HG03521 (cell line): ENCODE measurements around the gene CDC42EP1.
"Not testable (repeated sequence)": the region's sequence is repeated elsewhere in the genome, so short reads cannot be mapped to it uniquely, and the experiment has no call there.

ENCODE experiments used
- ATAC-seq: cut with Tn5 transposase; IDR thresholded peaks from one replicate; pipeline ENCODE4 v1.9.1; 2021; ENCODE audit warnings: mild to moderate bottlenecking, moderate library complexity; ENCODE audit not compliant: unreplicated experiment

CDC42EP1 gene

DNA sequence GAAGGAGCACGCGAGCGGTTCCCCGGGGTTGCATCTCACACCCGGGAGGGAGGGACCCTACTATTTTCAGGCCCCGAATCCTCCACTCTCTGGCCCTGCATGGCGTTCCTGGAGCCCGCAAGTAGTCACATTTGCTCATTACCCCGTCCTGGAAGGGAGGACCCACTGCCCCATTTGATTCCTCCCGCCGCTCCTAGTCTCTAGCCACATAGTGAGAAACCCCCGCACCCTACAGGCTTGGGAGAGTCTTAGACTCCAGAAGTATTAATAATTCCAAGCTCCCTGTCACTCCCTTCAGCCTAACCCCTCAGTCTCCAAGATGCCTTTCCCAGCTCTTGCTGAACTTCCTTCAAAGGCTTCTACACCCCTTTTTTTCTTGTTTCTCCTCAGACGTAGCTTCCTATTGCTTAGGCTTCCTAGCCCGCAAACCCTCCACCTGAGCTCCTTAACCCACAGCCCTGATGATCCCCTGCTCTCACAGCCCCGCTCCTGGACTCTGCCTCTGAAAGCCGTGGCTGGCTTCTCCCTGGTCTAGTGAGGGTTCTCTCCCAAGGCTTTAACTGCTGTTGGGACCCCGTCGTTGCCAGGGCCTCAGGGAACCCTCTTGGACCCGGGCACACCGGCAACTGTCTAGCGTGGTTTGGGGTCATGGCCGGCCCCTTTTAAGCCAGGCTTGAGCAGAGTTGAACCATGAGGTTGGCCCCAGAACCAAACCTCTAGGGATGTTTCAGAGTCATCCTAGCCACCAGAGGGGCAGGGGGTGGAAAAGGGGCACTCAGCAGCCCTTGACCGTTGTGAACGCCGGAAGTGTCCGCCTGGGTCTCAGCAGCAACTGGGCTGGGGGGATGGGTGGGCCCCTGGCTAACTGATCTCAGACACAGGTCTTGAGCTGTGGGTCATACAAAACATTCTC lies 49.2 kb downstream of the CDC42EP1 start:
- no peak for ATAC-seq

DNA sequence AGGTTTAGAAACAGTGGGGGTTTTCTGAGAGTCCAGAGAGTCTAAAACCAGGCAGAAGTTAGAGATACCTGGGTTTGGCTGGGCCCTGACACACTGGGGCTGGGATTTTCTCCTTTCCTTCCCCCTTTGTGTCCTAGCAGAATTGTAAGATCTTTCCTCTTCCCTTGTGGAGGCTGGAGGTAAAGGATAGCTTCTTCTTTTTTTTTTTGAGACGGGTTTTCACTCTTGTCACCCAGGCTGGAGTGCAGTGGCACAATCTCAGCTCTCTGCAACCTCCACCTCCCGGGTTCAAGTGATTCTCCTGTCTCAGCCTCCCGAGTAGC lies 49.8 kb downstream of the CDC42EP1 start:
- ATAC-seq, result not testable (repeated sequence)

DNA sequence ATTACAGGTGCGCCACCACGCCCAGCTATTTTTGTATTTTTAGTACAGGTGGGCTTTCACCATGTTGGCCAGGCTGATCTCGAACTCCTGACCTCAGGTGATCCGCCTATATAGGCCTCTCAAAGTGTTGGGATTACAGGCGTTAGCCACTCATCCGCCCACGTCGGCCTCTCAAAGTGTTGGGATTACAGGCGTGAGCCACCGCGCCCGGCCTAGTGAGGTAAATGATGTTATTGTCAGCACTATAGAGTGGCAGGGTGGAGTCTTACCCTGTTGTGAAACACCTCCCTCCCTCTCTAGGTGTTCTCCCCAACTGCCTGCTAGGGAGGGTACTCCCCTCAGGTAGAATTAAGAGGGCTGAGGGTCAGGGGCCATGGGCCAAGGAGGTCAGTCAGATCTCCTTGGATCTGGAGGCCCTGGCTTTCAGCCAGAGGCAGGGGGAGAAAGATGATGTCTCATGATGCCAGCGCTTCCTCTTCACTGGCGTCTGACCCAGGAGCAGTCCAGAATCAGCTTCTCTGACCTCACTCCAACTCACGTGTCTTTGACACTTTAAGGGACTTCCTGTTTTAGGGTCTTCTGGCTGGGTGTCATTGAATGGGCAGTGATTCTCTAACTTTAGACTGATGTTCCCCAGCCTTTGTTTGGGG lies 50.3 kb downstream of the CDC42EP1 start:
- ATAC-seq, result no peak

DNA sequence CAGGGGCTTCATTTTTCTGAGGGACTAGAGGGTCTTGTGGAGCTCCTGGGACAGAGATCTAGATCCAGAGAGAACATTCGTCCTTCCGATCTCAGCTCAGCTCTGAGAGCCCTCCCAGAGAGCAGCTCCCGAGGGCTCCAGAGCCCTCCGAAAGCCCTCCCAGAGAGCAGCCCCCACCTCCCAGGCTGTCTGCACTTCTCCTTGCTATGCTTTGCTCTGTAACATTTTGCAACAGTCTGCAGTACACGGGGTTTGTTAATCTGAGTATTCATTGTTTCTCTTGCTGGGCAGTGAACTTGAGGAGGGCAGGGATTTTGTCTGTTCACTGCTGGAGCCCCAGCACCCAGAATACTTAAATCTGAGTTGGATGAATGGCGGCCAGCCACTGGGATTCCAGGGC lies 50.9 kb downstream of the CDC42EP1 start:
- ATAC-seq, result no peak

DNA sequence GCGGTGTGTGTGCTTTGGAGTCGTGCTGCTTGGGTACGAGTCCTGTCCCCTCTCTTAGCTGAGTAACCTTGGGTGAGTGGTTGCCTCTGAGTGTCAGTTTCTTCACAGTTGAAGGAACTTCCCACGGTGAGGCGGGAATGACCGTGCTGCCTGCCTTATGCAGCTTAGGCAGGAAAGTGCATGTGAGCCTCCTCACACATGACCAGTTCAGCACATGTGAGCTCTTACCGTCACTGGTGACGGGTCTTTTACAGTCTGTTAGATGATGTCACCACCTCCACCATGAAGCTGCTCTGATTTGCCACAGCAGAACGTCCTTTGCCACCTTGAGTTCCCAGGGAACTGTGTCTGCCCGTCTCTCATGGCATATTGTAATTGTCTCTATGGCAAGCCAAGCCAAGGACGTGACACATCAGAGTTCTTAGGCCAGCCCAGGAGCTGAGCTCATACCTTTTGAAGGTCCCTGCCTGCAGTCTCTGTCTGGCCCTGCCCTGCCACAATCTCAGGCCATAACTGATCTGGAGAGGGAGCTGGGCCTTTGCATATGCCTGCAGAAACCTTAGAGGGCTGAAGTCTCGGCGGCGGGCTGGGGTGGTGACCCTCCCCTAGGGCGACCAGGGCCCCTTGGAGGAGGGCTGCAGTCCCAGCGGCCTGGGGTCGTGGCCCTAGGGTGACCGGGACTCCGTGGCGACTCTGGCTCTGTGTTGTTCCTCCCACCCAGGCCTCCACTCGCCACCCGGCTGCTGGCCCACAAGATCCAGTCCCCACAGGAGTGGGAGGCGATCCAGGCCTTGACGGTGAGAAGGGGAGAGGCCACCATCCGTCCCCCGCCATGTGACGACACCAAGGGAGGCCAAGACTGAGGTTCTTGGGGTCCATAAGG lies 56.2 kb downstream of the CDC42EP1 start:
- no peak for ATAC-seq

DNA sequence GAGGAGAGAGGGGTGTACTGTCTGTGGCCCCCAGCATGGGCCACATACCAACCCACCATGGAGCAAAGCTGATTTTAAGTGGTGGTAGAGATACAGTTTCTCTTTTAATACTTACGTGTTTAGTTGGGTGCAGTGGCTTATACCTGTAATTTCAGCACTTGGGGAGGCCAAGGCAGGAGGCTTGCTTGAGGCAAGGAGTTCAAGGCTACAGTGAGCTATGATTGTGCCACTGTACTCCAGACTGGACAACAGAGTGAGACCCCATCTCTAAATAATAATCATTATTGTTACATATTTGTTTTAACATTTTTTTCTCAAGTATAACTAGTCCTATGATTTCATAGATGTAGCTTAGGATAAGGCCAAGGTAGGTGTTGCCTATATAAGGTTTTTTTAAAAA lies 57.2 kb downstream of the CDC42EP1 start:
- ATAC-seq, result no peak

DNA sequence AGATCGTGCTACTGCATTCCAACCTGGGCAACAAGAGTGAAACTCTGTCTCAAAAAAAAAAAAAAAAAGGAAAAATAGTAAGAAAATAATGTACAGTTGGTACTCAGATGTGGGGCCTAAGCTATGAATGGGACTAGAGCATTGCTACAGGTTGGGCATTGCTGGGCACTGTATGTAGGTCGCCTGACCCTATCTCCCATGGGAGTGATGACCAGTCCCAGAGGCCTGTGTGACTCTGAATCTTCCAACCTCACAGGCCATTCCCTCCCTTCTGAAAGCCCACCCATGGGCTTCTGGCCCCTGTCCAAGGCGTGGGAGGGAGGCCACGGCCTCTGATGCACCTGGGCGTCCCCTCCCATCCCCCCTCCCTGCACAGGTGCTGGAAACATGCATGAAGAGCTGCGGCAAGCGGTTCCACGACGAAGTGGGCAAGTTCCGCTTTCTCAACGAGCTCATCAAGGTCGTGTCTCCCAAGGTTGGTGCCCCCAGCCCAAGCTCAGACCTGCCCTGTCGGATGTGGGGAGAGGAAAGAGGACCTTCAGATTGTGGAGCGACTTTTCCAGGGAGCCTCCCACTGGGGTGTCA lies 57.9 kb downstream of the CDC42EP1 start:
- no peak for ATAC-seq

DNA sequence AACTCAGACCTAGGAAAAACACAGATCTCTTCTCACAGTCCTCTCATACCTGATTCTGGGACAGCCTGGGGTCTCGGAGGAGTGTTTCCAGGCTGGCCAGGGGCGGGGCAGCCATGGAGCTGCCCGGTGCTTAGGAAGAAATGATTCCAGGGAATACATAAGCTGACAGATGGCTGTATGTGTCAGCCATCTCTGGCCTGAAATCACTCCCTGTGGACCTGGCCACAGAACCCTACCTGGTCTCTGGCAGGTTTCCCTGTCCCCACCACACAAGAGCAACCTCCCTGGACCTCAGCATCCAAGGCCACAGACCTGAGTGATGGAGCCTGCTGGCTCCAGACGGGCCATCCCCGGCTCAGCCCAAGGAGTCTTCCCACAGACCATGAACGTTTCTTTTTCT lies 58.4 kb downstream of the CDC42EP1 start:
- no peak for ATAC-seq
